Neutrophil (primary cell): ENCODE results near the gene CCDC170.

Experiments
- H3K27ac ChIP-seq: fragments of 200-600 bp; sonication (generic); 2 replicates; pipeline ENCODE4 v1.5.1; 2016; ENCODE audit warnings: mild to moderate bottlenecking, moderate library complexity
- H3K27me3 ChIP-seq: fragments of 200-600 bp; sonication (generic); 2 replicates; pipeline ENCODE4 v1.6.0; 2016; ENCODE audit warnings: mild to moderate bottlenecking
- H3K36me3 ChIP-seq: fragments of 200-600 bp; sonication (generic); 2 replicates; pipeline ENCODE4 v1.5.1; 2017
- H3K4me1 ChIP-seq, 2 experiments: fragments of 200-600 bp in 1 of 2; sonication (generic) in 1 of 2; 1 replicate in 1 of 2; 2 replicates in 1 of 2; pipeline versions ENCODE4 v1.5.1 to v1.6.1; 2013 to 2016; ENCODE audit warnings: low read depth in 1 of 2, low read length in 1 of 2, mild to moderate bottlenecking in 1 of 2, moderate library complexity in 1 of 2; ENCODE audit not compliant: control insufficient read depth in 1 of 2, insufficient read depth in 1 of 2
- H3K4me3 ChIP-seq, 2 experiments: fragments of 200-600 bp in 1 of 2; sonication (generic) in 1 of 2; 1 replicate in 1 of 2; 2 replicates in 1 of 2; pipeline ENCODE4 v1.5.1; 2013 to 2016; ENCODE audit warnings: low read depth in 1 of 2, low read length in 1 of 2, mild to moderate bottlenecking in 1 of 2, moderate library complexity in 1 of 2
- H3K9me3 ChIP-seq: fragments of 200-600 bp; sonication (generic); 2 replicates; pipeline ENCODE4 v1.5.1; 2016
- CTCF ChIP-seq: fragments of 200-600 bp; sonication (generic); IDR thresholded peaks from 2 replicates; pipeline ENCODE4 v1.5.1; 2016; ENCODE audit warnings: antibody characterized with exemption

Gene CCDC170

DNA sequence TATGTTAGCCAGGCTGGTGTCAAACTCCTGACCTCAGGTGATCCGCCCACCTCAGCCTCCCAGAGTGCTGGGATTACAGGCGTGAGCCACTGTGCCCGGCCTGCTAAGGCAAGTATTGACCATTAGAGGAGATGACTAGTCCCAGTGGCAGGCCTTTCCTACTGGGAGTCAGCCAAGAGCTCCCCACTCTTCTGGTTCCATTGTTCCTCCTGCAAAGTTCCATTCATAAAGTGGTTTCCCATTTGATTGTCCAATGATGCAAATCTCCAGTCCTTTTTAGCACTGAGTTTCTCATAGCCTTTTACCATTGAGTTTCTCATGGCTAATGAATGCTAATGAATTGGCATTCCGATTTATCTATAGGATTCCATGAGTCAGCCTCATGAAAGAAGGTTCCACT is 165.4 kb downstream of the CCDC170 start:
- no peaks in the 10 kb centered on the region for H3K27me3 ChIP-seq
- H3K36me3 ChIP-seq, result no peaks in the 10 kb centered on the region
- no peak for TF ChIP-seq CTCF
- H3K4me1 ChIP-seq, result no peaks in the 10 kb centered on the region
- H3K4me3 ChIP-seq, result no peak overlapping the region
- H3K27ac ChIP-seq, result no peak overlapping the region
- H3K9me3 ChIP-seq, result no peaks in the 10 kb centered on the region

GRCh38 chr6:151661509-151661908 is 167.7 kb downstream of the CCDC170 start:
- H3K27me3 ChIP-seq, result no peaks in the 10 kb centered on the region
- H3K36me3 ChIP-seq, result no peaks in the 10 kb centered on the region
- H3K27ac ChIP-seq, result no peak overlapping the region
- H3K9me3 ChIP-seq, result no peaks in the 10 kb centered on the region
- H3K4me3 ChIP-seq, result no peak overlapping the region
- no peaks in the 10 kb centered on the region for H3K4me1 ChIP-seq
- no peak for TF ChIP-seq CTCF

DNA sequence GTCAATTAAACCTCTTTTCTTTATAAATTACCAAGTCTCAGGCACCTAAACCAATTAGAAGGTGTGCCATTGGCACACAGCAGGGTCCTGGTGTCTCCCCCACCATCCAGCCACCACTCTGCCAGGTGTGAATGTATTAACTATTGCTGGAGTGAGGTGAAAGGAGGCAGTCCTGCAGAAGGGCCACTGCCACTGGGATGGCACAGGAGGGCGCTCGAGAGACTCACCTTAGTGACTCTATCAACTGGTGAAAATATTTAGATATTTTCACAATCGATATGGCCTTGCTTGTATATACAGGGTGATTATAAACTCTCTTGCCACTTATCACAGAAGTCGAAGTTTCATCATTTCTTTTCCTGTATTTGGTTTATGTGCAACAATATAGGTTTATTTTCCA is 168.1 kb downstream of the CCDC170 start:
- no peaks in the 10 kb centered on the region for H3K27me3 ChIP-seq
- no peak overlapping the region for H3K4me3 ChIP-seq
- TF ChIP-seq CTCF, result no peak
- H3K36me3 ChIP-seq, result no peaks in the 10 kb centered on the region
- H3K4me1 ChIP-seq, result no peaks in the 10 kb centered on the region
- no peak overlapping the region for H3K27ac ChIP-seq
- no peaks in the 10 kb centered on the region for H3K9me3 ChIP-seq

GRCh38 chr6:151663559-151663958 is 169.7 kb downstream of the CCDC170 start:
- TF ChIP-seq CTCF, result no peak

GRCh38 chr6:151664390-151664789 is 170.6 kb downstream of the CCDC170 start:
- Histone ChIP-seq H3K9me3 (no peaks in the 10 kb centered on the region), H3K27me3 (no peaks in the 10 kb centered on the region), H3K4me3 (no peak overlapping the region), H3K36me3 (no peaks in the 10 kb centered on the region), H3K27ac (no peak overlapping the region), H3K4me1 (no peaks in the 10 kb centered on the region)
- no peak for TF ChIP-seq CTCF

More at GRCh38 chr6:151663559-151663958, 169.7 kb downstream of the CCDC170 start:
- no peaks in the 10 kb centered on the region for H3K27me3 ChIP-seq
- H3K9me3 ChIP-seq, result no peaks in the 10 kb centered on the region
- no peaks in the 10 kb centered on the region for H3K4me1 ChIP-seq
- no peak overlapping the region for H3K4me3 ChIP-seq
- H3K36me3 ChIP-seq, result no peaks in the 10 kb centered on the region
- H3K27ac ChIP-seq, result no peak overlapping the region

DNA sequence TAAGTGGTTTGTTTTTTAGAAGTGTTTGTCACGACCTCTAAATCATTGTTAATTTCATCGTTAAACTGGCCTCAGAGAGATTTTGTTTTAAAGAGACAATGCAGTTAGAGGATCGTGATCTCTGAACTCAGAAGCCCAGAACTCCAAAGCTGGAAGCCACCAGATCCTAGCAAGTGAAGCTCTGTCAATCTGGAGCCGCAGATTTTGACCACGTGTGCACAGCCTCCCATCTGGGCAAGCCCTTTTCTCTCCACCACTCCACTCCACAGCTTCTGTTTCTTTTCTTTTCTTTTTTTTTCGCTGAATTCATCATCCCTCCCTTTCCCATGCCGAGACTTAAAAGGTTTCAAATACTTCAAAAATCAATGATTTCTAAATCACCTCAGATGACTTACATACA is 171.5 kb downstream of the CCDC170 start:
- no peaks in the 10 kb centered on the region for H3K36me3 ChIP-seq
- no peaks in the 10 kb centered on the region for H3K4me1 ChIP-seq
- no peak overlapping the region for H3K4me3 ChIP-seq
- no peak for TF ChIP-seq CTCF
- H3K27ac ChIP-seq, result no peak overlapping the region
- H3K9me3 ChIP-seq, result no peaks in the 10 kb centered on the region
- H3K27me3 ChIP-seq, result no peaks in the 10 kb centered on the region
